HCT116 (cell line): ENCODE results near the gene CMC4. TPM values are rescaled to one million over a fixed set of nuclear protein-coding genes. Genes with fewer than 3 reads are reported as not detected.

Experiments used
- ATAC-seq: fragments of 200-7000 bp; cut with Tn5 transposase; 2 replicates; pipeline ENCODE4 v1.9.1; 2020; ENCODE audit warnings: mild to moderate bottlenecking, moderate library complexity
- BruUV-seq: library from RNA; stranded (reverse); fragments of 400-500 nt; replicated peaks from 2 replicates; lab custom pipeline; 2021; lab: Mats Ljungman, UMichigan
- CTCF ChIA-PET: fragments of 300-600 bp; sonication (Branson Sonifier 250); formaldehyde crosslinking; loops from one replicate; lab custom pipeline; 2021; ENCODE audit warnings: antibody characterized with exemption; lab: Charles Lee
- POLR2A ChIA-PET: fragments of 300-600, 350-600 bp; sonication (Branson Sonifier 250); formaldehyde crosslinking; loops from one replicate; lab custom pipeline; 2021; ENCODE audit warnings: antibody characterized with exemption; lab: Charles Lee
- RAD21 ChIA-PET, 2 experiments: fragments of 300-600 bp; sonication (Branson Sonifier 250); formaldehyde crosslinking; loops; one replicate each; lab custom pipeline; 2023; ENCODE audit warnings: low total read pairs in 2 of 2; ENCODE audit not compliant: uncharacterized antibody in 2 of 2, unreplicated experiment in 2 of 2, low non-redundant PET in 1 of 2; lab: Charles Lee
- DNase-seq: peaks from one replicate; pipeline ENCODE4 v3.0.0-alpha.2; 2010; ENCODE audit warnings: low read depth, low spot score
- H2AFZ ChIP-seq: fragments of 200-600 bp; shearing (Covaris generic), sonication (generic); 2 replicates; pipeline ENCODE4 v1.6.1; 2017; ENCODE audit warnings: low read depth, mixed run types, mixed read lengths, antibody characterized with exemption, low read length; ENCODE audit not compliant: poor library complexity, severe bottlenecking
- H3K27ac ChIP-seq: 2 replicates; pipeline ENCODE4 v1.5.1; 2012; ENCODE audit warnings: low read depth, low read length
- H3K27me3 ChIP-seq: fragments of 200-600 bp; sonication (generic); 2 replicates; pipeline ENCODE4 v1.6.1; 2016; ENCODE audit warnings: mixed run types, low read length, mixed read lengths; ENCODE audit not compliant: insufficient read depth
- H3K36me3 ChIP-seq, 2 experiments: fragments of 200-500 bp in 1 of 2; fragments of 200-600 bp in 1 of 2; sonication (Bioruptor generic) in 1 of 2; sonication (generic) in 1 of 2; 2 replicates each; pipeline versions ENCODE4 v1.5.1 to v1.6.1; 2014 to 2016; ENCODE audit warnings: low read length in 2 of 2, inconsistent platforms in 1 of 2, mixed read lengths in 1 of 2, mixed run types in 1 of 2; ENCODE audit not compliant: insufficient read depth in 2 of 2, control insufficient read depth in 1 of 2
- H3K4me1 ChIP-seq, 2 experiments: fragments of 200-600 bp in 1 of 2; sonication (generic) in 1 of 2; 2 replicates each; pipeline versions ENCODE4 v1.5.1 to v1.6.1; 2012 to 2017; ENCODE audit warnings: low read length in 2 of 2, inconsistent platforms in 1 of 2, mild to moderate bottlenecking in 1 of 2, mixed read lengths in 1 of 2, mixed run types in 1 of 2, moderate library complexity in 1 of 2; ENCODE audit not compliant: insufficient read depth in 2 of 2, control insufficient read depth in 1 of 2
- H3K4me2 ChIP-seq: fragments of 200-600 bp; sonication (generic); 2 replicates; pipeline ENCODE4 v1.6.1; 2017; ENCODE audit warnings: mixed run types, low read length, mixed read lengths
- H3K4me3 ChIP-seq, 2 experiments: fragments of 200-600 bp in 1 of 2; sonication (generic) in 1 of 2; replicated peaks in 1 of 2; 2 replicates each; pipeline ENCODE4 v1.5.1; 2011 to 2016; ENCODE audit warnings: low read length in 2 of 2, control low read depth in 1 of 2, low read depth in 1 of 2, mild to moderate bottlenecking in 1 of 2, mixed read lengths in 1 of 2, mixed run types in 1 of 2
- H3K79me2 ChIP-seq: fragments of 200-600 bp; sonication (generic); 2 replicates; pipeline ENCODE4 v1.6.1; 2017; ENCODE audit warnings: mild to moderate bottlenecking, mixed run types, low read length, moderate library complexity, mixed read lengths; ENCODE audit not compliant: insufficient read depth
- H3K9ac ChIP-seq: fragments of 200-600 bp; sonication (generic); 2 replicates; pipeline ENCODE4 v1.6.1; 2016; ENCODE audit warnings: low read length, mixed read lengths
- H3K9me2 ChIP-seq: fragments of 200-600 bp; sonication (generic), shearing (Covaris generic); 2 replicates; pipeline ENCODE4 v1.6.1; 2017; ENCODE audit warnings: mixed run types, mild to moderate bottlenecking, moderate library complexity; ENCODE audit not compliant: insufficient read depth
- H3K9me3 ChIP-seq, 2 experiments: fragments of 200-500 bp in 1 of 2; fragments of 200-600 bp in 1 of 2; sonication (Bioruptor generic) in 1 of 2; sonication (generic) in 1 of 2; 2 replicates each; pipeline ENCODE4 v1.6.1; 2014 to 2017; ENCODE audit warnings: low read length in 2 of 2, mixed read lengths in 2 of 2, inconsistent platforms in 1 of 2, low read depth in 1 of 2, mild to moderate bottlenecking in 1 of 2, mixed run types in 1 of 2, moderate library complexity in 1 of 2; ENCODE audit not compliant: control insufficient read depth in 1 of 2, insufficient read depth in 1 of 2
- H4K20me1 ChIP-seq: fragments of 200-600 bp; sonication (generic), shearing (Covaris generic); 2 replicates; pipeline ENCODE4 v1.6.1; 2017; ENCODE audit warnings: mixed run types, mild to moderate bottlenecking, moderate library complexity; ENCODE audit not compliant: insufficient read depth
- ATF3 ChIP-seq: IDR thresholded peaks from 2 replicates; pipeline ENCODE4 v1.6.1; 2012
- CBX3 ChIP-seq: IDR thresholded peaks from 2 replicates; pipeline ENCODE4 v1.6.1; 2012; ENCODE audit warnings: low read depth
- CTCF ChIP-seq, 3 experiments: fragments of 200-600 bp in 1 of 3; sonication (generic) in 1 of 3; IDR thresholded peaks in 2 of 3; conservative IDR thresholded peaks in 1 of 3; 2 replicates each; pipeline ENCODE4 v1.5.1; 2012 to 2017; ENCODE audit warnings: low read depth in 2 of 3, low read length in 2 of 3, antibody characterized with exemption in 1 of 3, borderline replicate concordance in 1 of 3, control low read depth in 1 of 3, mild to moderate bottlenecking in 1 of 3, mixed read lengths in 1 of 3, mixed run types in 1 of 3, moderate library complexity in 1 of 3; ENCODE audit not compliant: insufficient read depth in 1 of 3
- EGR1 ChIP-seq: IDR thresholded peaks from 2 replicates; pipeline ENCODE4 v1.6.1; 2012; ENCODE audit warnings: low read depth
- EZH2 ChIP-seq: fragments of 200-600 bp; sonication (generic); IDR thresholded peaks from 2 replicates; pipeline ENCODE4 v1.6.1; 2017; ENCODE audit warnings: antibody characterized with exemption, mixed run types
- EZH2phosphoT487 ChIP-seq: fragments of 200-600 bp; IDR thresholded peaks from 2 replicates; pipeline ENCODE4 v1.6.1; 2018; ENCODE audit warnings: antibody characterized with exemption, borderline replicate concordance
- POLR2A ChIP-seq: IDR thresholded peaks from 2 replicates; pipeline ENCODE4 v1.7.0; 2011; ENCODE audit warnings: borderline replicate concordance; ENCODE audit not compliant: insufficient read depth, insufficient read length; ENCODE audit errors: extremely low read depth
- POLR2AphosphoS5 ChIP-seq: IDR thresholded peaks from 2 replicates; pipeline ENCODE4 v1.6.1; 2011; ENCODE audit warnings: mild to moderate bottlenecking, low read depth, low read length, moderate library complexity
- RAD21 ChIP-seq: IDR thresholded peaks from 2 replicates; pipeline ENCODE4 v1.6.1; 2012; ENCODE audit warnings: low read depth, mild to moderate bottlenecking
- SIN3A ChIP-seq: IDR thresholded peaks from 2 replicates; pipeline ENCODE4 v1.6.1; 2012; ENCODE audit warnings: low read depth
- SP1 ChIP-seq: IDR thresholded peaks from 2 replicates; pipeline ENCODE4 v1.6.1; 2012; ENCODE audit warnings: low read depth
- TCF7L2 ChIP-seq: IDR thresholded peaks from 2 replicates; pipeline ENCODE4 v1.7.0; 2011; ENCODE audit warnings: borderline replicate concordance, inconsistent platforms; ENCODE audit not compliant: insufficient read depth, insufficient read length; ENCODE audit errors: extremely low read depth
- YY1 ChIP-seq: IDR thresholded peaks from 2 replicates; pipeline ENCODE4 v1.6.1; 2011; ENCODE audit warnings: low read length, low read depth, moderate library complexity, mild to moderate bottlenecking; ENCODE audit not compliant: insufficient replicate concordance; ENCODE audit errors: extremely low read depth
- ZBTB33 ChIP-seq: IDR thresholded peaks from 2 replicates; pipeline ENCODE4 v1.6.1; 2011; ENCODE audit warnings: mild to moderate bottlenecking, low read length, moderate library complexity; ENCODE audit not compliant: insufficient replicate concordance; ENCODE audit errors: extremely low read depth
- ZNF274 ChIP-seq: fragments of 200-500 bp; sonication (Bioruptor generic); IDR thresholded peaks from 2 replicates; pipeline ENCODE4 v1.6.1; 2014; ENCODE audit warnings: mild to moderate bottlenecking, low read depth, low read length, inconsistent platforms
- intact Hi-C: fragments of 100-400 bp; cut with micrococcal nuclease; formaldehyde crosslinking; loops from 2 replicates; pipeline ENCODE4 v1.10.0; 2022
- total RNA-seq: library from RNA; stranded (reverse); gene quantifications from one replicate; pipeline ENCODE4 v1.2.1, GENCODE V29; 2021; ENCODE audit not compliant: unreplicated experiment

Gene CMC4
- total RNA-seq, 1 experiment from 2014 or later = 5.3 TPM

GRCh38 chrX:155070038-155070437, 898 bp downstream of the CMC4 start:
- Histone ChIP-seq H3K9ac (peak overlapping the region; percentile 86), H3K79me2 (peaks cover 41% of the 10 kb centered on the region), H3K9me2 (no peaks in the 10 kb centered on the region), H3K27me3 (no peaks in the 10 kb centered on the region), H3K36me3 (peaks cover 0 to 3% of the 10 kb centered on the region in 2 experiments; a peak in 1 of 4 replicates), H3K4me3 (peak overlapping the region; percentile 64 to 77), H3K9me3 (no peaks in the 10 kb centered on the region), H3K4me1 (peaks cover 15 to 35% of the 10 kb centered on the region in 2 experiments), H3K27ac (peak overlapping the region; percentile 45; the same call in 1 of the 2 replicates), H3K4me2 (peak overlapping the region; percentile 81), H2AFZ (no peak overlapping the region), H4K20me1 (no peaks in the 10 kb centered on the region)
- RAD21 ChIA-PET = no interaction called here
- no TSS peak for BruUV-seq
- no peak for ATAC-seq
- no peak for DNase-seq
- POLR2A ChIA-PET = no interaction called here
- intact Hi-C loops = loop anchor here (2.0 kb wide), 1 partner anchor 43 kb away; the partner anchor contains the start of gene FUNDC2
- CTCF ChIA-PET = no interaction called here
- TF ChIP-seq EGR1 = no peak
- no peak for TF ChIP-seq ATF3
- no peak for TF ChIP-seq POLR2A
- no peak for TF ChIP-seq CBX3
- no peak for TF ChIP-seq CTCF (IDR thresholded peaks at IDR 0.05 in 2 of 3, conservative IDR thresholded peaks at IDR 0.05 in 1 of 3; ENCODE audit: borderline replicate concordance in 1 of 3, insufficient read depth in 1 of 3, low read depth in 2 of 3, low read length in 2 of 3)
- TF ChIP-seq ZNF274 = no peak

- TF ChIP-seq RAD21 (no peak), ZBTB33 (no peak), EGR1 (no peak), TCF7L2 (no peak), POLR2AphosphoS5 (no peak), EZH2phosphoT487 (no peak), EZH2 (no peak), YY1 (no peak), SIN3A (no peak), SP1 (no peak), CBX3 (no peak)
- H3K27me3 ChIP-seq = no peaks in the 10 kb centered on the region
- H4K20me1 ChIP-seq = no peaks in the 10 kb centered on the region
- no peaks in the 10 kb centered on the region for H3K9me2 ChIP-seq
- ATAC-seq = no peak
- peak overlapping the region; percentile 86 for H3K9ac ChIP-seq
- no peak overlapping the region for H2AFZ ChIP-seq
- peaks cover 41% of the 10 kb centered on the region for H3K79me2 ChIP-seq
- H3K9me3 ChIP-seq = no peaks in the 10 kb centered on the region
- peak overlapping the region; percentile 81 for H3K4me2 ChIP-seq
- BruUV-seq = no TSS peak
- intact Hi-C loops = no loop called here
- H3K36me3 ChIP-seq = peaks cover 0 to 2% of the 10 kb centered on the region in 2 experiments; a peak in 1 of 4 replicates
- no peak overlapping the region for H3K27ac ChIP-seq
- no peak for DNase-seq
- ChIA-PET RAD21 (no interaction called here), POLR2A (no interaction called here), CTCF (no interaction called here)
- peak overlapping the region; percentile 64 to 77 for H3K4me3 ChIP-seq
- H3K4me1 ChIP-seq = peaks cover 15 to 36% of the 10 kb centered on the region in 2 experiments
Observed at GRCh38 chrX:155069414-155069813, 1.5 kb downstream of the CMC4 start.
